GM04504 (cell line): Measurements from ENCODE around the gene CAMK2N2.

Source experiments
- DNase-seq: peaks from one replicate; pipeline ENCODE4 v3.0.0-alpha.2; 2012; ENCODE audit warnings: low read depth

The CAMK2N2 gene

GRCh38 chr3:184239708-184240107, 21.6 kb downstream of the CAMK2N2 start:
- DNase-seq: no peak

GRCh38 chr3:184239221-184239620, 22.1 kb downstream of the CAMK2N2 start:
- DNase-seq: no peak

GRCh38 chr3:184238246-184238818, 23.0 kb downstream of the CAMK2N2 start:
- DNase-seq: no peak

- DNase-seq: no peak
Observed at GRCh38 chr3:184237807-184238206, 23.5 kb downstream of the CAMK2N2 start.

- no peak for DNase-seq
Observed at GRCh38 chr3:184237211-184237610, 24.1 kb downstream of the CAMK2N2 start.

GRCh38 chr3:184236636-184237035, 24.7 kb downstream of the CAMK2N2 start:
- no peak for DNase-seq

GRCh38 chr3:184236033-184236410, 25.3 kb downstream of the CAMK2N2 start:
- DNase-seq: no peak

- no peak for DNase-seq
Observed at GRCh38 chr3:184235381-184236032, 25.8 kb downstream of the CAMK2N2 start.

- DNase-seq: no peak
Observed at GRCh38 chr3:184234671-184235380, 26.5 kb downstream of the CAMK2N2 start.

- DNase-seq: peak; percentile 52
Observed at GRCh38 chr3:184234224-184234623, 27.1 kb downstream of the CAMK2N2 start.

- no peak for DNase-seq
Observed at GRCh38 chr3:184233127-184233843, 28.1 kb downstream of the CAMK2N2 start.

- DNase-seq: no peak
Observed at GRCh38 chr3:184231671-184232070, 29.7 kb downstream of the CAMK2N2 start.

- DNase-seq: no peak
Observed at GRCh38 chr3:184230603-184231528, 30.5 kb downstream of the CAMK2N2 start.

GRCh38 chr3:184230081-184230602, 31.2 kb downstream of the CAMK2N2 start:
- DNase-seq: no peak

- no peak for DNase-seq
Observed at GRCh38 chr3:184229394-184230080, 31.8 kb downstream of the CAMK2N2 start, which contains the start of gene VWA5B2. Gene VWA5B2 (plus strand): TSS chr3:184229585. CDS start chr3:184230529, 944 bp downstream.

- DNase-seq: no peak
Observed at GRCh38 chr3:184228376-184229137, 32.8 kb downstream of the CAMK2N2 start.

GRCh38 chr3:184227481-184227935, 33.8 kb downstream of the CAMK2N2 start:
- DNase-seq: no peak

- no peak for DNase-seq
Observed at GRCh38 chr3:184223946-184224345, 37.4 kb downstream of the CAMK2N2 start.

GRCh38 chr3:184222521-184222920, 38.8 kb downstream of the CAMK2N2 start:
- no peak for DNase-seq

GRCh38 chr3:184218814-184219213, 42.5 kb downstream of the CAMK2N2 start:
- DNase-seq: no peak
